Superior temporal gyrus (tissue), 1 donor: ENCODE results near the gene NELL1.

Experiments used
- DNase-seq: peaks from one replicate; pipeline ENCODE4 v3.0.0-alpha.2; 2016; ENCODE audit errors: extremely low spot score

The NELL1 gene

DNA sequence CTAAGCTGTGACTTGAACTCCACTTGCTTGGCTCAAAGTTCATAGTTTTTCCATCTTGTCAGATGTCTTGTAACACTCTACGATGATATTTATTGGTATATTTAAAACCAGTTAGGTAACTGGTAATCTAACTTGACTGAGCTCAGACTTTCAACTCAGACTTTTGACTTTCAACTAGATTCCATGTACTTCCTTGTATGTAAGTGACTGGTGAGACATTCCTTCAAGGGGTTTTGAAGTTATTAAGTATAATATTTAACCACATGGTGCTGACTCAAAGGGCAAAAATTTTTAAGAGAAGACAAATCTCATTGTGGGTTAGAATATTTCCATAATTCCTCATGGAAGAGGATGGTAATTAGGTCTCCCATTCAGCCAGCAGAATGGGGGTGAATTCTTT lies 892.2 kb downstream of the NELL1 start:
- DNase-seq: no peak

DNA sequence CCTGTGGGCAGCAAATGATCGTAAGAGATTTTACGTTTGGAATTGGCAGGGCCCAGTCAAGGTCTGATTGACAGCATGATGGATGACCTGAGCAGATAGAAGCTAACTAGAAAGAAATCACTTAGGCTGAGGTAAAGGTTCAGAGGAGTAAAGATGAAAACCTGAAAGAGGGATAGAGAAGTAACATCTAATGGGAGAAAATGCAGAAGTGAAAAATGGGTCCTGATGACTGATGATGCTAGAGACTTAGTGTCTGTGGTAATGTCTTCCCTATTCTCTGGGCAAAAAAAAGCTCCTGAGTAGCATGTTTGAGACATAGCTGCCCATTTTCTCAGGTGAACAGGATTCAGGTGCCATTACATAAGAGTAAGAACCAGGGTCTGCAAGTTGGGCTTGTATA lies 894.7 kb downstream of the NELL1 start:
- no peak for DNase-seq

DNA sequence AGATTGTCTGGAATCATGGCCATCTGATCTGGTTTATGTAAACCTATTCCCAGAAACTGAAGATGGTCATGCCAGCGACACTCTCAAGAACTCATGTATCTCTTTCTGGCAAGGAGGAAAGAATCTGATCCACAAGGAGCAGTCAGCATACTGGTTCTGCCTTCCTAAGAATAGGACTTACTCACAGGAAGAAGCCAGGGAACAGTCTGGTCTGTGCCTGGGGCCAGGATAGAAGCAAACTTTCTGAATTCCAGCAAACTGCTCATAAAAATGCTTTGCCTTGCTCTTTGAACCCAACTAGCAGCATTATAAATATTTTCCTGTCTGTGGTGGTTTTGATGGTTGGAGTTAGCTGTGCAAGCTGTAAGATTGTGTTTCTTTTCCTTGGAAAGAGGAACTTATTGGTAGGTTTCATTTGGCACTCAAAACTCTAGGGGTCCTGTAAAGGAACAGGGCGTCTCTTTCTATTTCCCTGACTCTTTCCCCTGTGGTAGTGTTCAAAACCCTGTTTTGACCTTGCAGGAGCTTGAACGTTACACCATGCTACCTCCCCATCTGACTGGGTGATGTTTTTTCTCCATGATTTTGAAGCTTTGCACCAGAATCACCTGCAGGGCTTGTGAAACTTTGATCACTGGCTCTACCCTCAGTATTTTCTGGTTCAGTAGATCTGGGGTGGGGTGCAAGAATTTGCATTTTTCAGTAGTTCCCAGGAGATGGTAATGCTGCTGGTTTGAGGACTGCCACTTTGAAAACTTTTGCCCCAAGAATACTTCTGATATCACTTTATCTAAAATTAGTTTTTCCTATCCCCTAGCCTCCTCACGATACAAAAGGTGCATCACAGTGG lies 895.7 kb downstream of the NELL1 start:
- DNase-seq: no peak

DNA sequence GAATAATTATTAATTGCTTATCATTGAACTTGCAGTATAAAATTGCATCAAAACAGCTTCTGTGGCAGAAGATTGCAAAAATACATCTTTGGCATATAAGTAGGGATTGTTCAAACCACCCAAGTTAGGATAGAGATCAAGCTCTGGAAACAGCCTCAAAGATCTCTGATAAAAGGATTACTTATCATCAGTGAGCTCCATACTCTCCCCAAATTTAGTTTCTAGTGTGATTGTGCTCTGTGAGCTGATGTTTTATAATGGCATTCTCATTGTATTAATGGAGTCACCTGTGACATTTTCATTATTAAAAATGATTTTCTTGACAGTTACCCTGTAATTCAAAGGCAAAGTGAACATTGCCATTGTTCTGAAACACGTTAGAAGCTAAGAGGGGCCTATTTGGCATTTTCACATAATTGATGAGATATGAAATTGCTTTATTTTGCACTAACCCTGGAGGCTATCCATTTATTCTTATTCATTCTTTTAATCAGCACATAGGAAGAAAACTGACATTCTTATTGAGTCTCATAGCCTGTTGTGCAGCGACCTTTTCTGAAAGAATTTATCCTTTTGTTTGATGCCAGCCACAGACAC lies 897.2 kb downstream of the NELL1 start:
- no peak for DNase-seq

DNA sequence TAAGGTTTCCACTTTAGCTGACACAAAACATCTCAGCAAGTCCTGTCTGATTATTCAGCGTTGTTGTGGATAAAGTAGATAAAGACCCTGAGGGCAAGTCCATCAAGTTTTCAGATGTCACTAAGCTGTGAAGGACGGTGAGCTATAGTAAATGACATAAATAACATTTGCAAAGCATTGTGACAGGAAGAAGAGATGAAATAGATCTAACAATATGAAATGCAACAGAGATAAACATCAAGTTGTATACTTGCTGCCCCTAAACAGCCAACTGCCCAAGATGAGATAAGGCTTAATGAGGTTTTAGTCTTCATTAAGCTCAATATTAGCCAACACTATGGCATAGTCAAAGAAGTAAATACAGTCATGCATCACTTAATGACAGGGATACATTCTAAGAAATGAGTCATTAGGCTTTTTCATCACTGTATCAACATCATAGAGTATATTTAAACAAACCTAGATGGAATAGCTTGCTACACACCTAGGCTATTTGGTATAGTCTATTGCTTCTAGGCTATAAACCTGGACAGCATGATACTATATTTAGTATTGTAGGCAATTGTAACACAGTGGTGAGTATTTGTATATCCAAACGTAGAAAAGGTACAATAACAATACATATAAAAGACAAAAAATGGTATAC lies 898.4 kb downstream of the NELL1 start:
- DNase-seq: no peak

DNA sequence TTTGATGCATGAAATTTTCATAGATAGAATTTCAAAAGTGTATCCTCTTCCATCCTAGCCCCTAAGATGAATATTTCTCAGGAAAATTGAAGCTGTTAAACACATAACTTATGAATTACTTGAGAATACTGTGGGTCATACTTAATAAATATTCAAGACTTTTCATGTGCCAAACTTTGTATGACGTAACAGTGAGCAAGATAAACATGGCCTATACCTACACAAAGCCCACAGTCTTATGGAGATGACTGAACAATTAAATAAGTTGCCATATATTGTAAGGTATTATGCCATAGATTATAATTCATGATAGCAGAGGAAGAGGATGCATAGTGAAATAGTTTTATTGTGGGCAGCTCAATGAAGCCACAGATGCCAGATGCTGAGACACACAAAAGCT lies 902.8 kb downstream of the NELL1 start:
- DNase-seq: no peak

DNA sequence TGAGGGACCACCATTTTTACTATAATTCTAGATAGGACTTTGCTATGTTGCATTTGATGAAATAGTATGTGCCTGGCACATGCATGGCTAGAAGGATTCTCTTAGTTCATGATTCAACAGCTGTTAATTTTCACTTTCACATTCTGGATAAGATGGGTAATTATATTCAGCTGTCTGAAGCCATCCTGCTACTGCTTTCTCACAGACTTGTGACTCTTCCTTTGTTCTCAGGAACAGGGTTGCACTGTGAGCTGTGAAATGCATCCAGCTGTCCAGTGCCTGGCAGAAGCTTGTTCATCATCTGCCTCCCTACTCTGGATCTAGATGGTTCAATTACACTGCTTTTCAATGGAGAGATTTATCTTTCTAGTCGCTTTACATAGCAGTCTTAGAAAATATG lies 913.4 kb downstream of the NELL1 start:
- DNase-seq: peak; percentile 72

DNA sequence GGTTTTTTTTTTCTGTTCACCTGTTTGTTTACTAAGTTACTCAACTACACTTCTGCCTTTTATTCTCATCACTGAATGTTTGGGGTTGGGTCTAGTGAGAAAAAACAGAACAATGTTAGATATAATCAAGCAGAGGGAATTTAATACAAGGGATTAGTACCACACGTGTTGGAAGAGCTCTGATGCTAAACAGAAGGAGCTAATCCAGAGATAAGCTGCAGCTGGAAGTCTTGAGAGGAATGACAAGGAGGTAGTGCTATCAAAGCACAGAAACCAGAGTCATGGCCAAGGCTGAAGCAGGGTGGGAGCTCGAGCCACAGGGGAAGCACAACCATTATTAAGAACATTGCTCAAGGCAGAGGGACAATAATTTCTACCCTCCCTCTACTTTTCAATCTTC lies 919.4 kb downstream of the NELL1 start:
- DNase-seq: no peak

DNA sequence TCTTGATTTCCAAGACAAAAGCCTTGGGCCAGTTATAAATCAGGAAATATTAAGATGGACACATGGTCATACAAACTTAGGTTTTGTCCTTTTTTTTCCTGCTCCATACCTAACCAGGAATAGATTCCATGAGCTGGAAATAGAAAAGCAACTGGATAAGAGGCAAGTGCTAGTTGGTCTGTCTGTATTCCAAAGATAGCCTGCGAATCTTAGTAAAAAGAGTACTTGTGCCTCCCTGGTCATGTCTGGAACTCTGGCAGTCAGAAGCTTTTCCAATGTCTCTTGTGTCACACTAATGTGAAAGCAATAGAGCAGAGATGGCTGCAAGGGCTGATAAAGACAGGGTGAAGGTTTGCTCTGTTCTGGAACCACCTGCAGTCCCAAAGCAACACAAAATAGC lies 933.3 kb downstream of the NELL1 start:
- DNase-seq: peak; percentile 33

DNA sequence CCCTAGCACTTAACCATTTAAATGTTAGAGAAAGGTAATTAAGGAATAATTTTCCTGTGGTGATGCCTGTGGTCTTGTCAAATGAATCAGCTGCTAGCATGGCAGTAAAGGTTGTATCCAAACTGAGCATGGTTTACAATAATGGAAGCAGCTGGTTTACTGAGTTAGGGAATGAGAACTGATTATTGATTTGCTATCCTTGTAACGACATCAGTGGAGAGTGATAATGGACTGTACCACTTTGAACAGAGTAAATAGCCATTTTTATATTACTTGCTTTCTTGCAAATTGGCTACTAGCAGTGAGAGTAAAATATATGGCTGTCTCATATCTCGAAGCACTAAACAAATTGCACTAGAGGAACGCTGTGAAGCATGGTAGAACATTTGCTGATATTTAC lies 934.5 kb downstream of the NELL1 start:
- DNase-seq: no peak

DNA sequence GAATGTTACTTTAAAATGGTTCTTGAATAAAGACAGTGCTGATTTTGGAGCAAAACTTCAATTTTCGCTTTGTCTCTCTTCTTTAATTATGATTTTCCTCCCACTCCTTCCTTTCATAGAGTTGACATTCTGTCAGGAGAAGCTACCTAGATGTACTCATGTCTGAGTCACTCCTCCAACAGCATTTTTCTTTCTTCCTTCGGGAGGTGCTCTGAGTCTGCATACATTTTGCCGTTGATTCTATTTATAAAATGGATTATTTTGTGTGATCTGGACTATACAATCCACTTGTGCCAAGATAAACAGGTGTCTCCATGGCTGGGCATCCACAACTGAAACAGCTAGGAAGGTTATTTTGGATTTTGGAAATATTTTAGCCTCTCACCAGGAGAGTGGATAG lies 935.2 kb downstream of the NELL1 start:
- DNase-seq: peak; percentile 24

DNA sequence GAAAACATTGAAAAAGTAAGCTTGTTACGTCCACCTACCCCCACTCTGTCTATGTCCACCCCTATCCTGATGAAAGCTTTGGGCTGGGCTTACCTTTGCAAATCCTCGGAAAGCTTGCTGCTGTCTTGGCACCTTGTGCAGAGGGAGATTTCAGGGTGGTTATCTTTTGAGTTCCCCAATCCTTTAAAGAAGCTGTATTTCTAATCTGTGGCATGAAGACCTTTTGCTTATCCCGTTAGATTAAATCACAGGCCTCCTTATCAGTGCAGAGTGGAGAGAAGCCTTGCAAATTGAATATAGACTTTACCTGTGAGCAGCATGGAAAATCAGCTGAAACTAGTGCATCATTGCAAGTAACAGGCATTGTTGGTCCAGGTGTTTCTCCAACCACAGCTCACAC lies 942.9 kb downstream of the NELL1 start:
- no peak for DNase-seq

DNA sequence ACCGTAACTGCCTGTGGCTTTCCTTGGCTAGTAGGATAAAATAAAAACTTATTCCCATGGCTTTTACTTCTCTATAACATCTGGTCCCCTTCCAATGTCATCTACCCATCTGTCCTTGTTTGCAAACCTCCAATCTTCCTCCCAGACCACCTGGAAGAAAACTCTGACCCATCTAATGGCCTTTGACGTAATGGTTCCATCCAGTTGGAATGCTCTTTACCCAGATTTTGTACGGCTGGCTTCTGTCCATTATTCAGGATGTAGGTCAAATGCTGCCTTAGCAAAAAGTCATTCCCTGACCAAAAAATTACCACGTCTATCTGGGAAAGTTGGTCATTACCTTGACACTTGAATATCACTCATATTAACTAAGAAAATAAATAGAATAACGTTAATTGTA lies 945.6 kb downstream of the NELL1 start:
- no peak for DNase-seq

DNA sequence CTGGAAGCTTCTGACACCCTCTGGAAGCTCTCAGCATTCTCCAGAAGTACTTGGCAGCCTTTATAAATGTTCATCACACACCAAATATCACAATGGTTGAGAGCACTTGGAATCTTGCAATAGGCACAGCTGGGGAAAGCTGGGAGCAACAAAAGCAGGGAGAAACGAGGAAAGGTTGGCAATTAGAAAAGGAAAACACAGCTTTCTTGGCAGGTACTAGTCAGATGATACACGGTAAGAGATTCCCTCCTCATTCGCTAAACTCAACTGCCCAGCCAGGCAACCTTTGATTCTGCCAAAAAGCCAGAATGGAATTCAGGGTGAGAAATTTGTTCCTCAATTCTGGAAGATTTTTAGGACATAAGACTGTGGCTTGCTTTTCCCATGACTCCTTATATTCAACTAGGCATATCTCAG lies 946.6 kb downstream of the NELL1 start:
- DNase-seq: no peak

DNA sequence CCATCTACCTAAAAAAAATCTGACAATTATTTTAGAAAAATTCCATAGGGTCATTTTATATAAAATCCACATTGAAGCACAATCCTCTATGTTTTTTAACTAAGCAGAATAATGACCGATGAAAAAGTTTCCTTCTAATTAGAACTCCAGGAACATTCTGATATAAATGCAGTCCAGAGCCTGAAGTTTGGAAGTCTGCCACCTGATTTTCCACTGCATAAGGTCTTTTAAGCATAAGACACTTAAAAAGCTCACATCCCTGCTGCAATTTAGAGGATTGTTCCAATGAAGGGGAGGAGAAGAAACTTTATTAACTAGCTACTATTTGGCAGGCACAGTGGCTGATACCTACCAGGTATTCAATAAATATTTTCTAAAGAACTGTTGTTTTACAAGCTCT lies 953.2 kb downstream of the NELL1 start:
- DNase-seq: no peak

DNA sequence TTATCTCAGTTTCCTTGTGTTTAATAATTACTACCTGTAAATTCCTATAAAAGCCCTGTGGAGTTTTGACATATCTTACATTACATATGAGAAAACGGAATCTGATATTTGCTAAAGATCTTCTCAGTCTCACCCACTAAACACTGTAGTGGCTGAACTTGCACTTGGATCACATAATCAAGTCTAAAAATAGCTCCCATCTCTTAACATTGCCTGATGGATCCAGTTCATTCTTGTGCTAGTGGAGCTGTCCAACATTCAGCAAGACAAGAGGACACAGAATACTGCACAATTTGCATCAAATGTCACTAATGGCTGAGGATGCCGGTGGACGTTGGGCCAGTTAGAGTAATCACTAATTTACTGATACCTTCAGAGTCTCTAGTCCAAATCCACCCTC lies 953.6 kb downstream of the NELL1 start:
- DNase-seq: no peak
